Ascending aorta (tissue), 2 donors: ENCODE data around the gene KCNJ5. TPM values are rescaled to one million over a fixed set of nuclear protein-coding genes. Genes with fewer than 3 reads are reported as not detected.

Experiments
- DNase-seq, 2 donors: peaks; one replicate each; pipeline ENCODE4 v3.0.0-alpha.2; 2019; ENCODE audit warnings: low spot score in 2 of 2
- H3K27ac ChIP-seq, 2 donors: fragments of 200-600 bp; sonication (generic); one replicate each; pipeline ENCODE4 v1.5.1; 2016 to 2017; ENCODE audit warnings: mild to moderate bottlenecking in 1 of 2
- H3K27me3 ChIP-seq: fragments of 200-600 bp; sonication (generic); one replicate; pipeline ENCODE4 v1.5.1; 2017
- H3K36me3 ChIP-seq, 2 donors: fragments of 200-600 bp; sonication (generic); one replicate each; pipeline ENCODE4 v1.5.1; 2016
- H3K4me1 ChIP-seq, 2 donors: fragments of 200-600 bp; sonication (generic); one replicate each; pipeline ENCODE4 v1.5.1; 2016 to 2017; ENCODE audit warnings: mild to moderate bottlenecking in 1 of 2
- H3K4me3 ChIP-seq, 2 donors: fragments of 200-600 bp; sonication (generic); one replicate each; pipeline ENCODE4 v1.5.1; 2016 to 2017; ENCODE audit warnings: mild to moderate bottlenecking in 1 of 2
- H3K9me3 ChIP-seq, 2 donors: fragments of 200-600 bp; sonication (generic); one replicate each; pipeline ENCODE4 v1.5.1; 2016
- intact Hi-C: fragments of 100-400 bp; cut with DNase I; formaldehyde crosslinking; loops from one replicate; pipeline ENCODE4 v1.15.1; 2023
- total RNA-seq: library from RNA; depleted of rRNA; stranded (reverse); fragments of >200 nt; gene quantifications from one replicate; pipeline ENCODE4 v1.1.0, GENCODE V29; 2016
- TF ChIP-seq, protein P1 (sequence below), 3 experiments: fragments of 200-600 bp in 2 of 3; fragments of 450-650 bp in 1 of 3; sonication (generic) in 2 of 3; IDR thresholded peaks; one replicate each; pipeline ENCODE4 v1.5.1; 2016 to 2019; ENCODE audit warnings: antibody characterized with exemption in 3 of 3, mild to moderate bottlenecking in 1 of 3, moderate library complexity in 1 of 3

The KCNJ5 gene
- total RNA-seq, 1 donor from 2014 or later = 0.53 TPM

DNA sequence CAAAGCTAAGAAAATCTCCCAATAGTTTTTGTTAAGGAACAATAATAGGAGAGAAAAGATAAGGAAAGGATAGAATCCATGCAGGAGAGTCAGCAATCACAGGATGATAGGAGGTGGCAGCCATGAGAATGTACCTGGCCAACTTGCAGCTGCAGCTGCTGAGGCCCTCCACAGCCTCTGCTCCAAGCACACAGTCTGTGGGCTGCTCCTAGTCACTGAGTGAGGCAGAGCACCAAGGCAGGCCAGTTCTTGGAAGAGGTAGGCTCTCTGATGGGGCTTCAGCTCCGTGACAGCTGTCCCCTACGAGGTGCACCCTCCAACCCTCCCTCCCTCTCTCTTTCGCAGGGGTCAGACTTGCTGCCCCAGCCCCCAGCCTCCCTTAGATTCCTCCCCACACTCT lies 18.6 kb upstream of the KCNJ5 start:
- no peak for DNase-seq
- H3K4me1 ChIP-seq = no peaks in the 10 kb centered on the region
- no peaks in the 10 kb centered on the region for H3K9me3 ChIP-seq
- intact Hi-C loops = no loop called here
- no peaks in the 10 kb centered on the region for H3K36me3 ChIP-seq
- H3K4me3 ChIP-seq = no peak overlapping the region
- H3K27ac ChIP-seq = no peak overlapping the region
- H3K27me3 ChIP-seq = no peaks in the 10 kb centered on the region
- TF ChIP-seq, protein P1, sequence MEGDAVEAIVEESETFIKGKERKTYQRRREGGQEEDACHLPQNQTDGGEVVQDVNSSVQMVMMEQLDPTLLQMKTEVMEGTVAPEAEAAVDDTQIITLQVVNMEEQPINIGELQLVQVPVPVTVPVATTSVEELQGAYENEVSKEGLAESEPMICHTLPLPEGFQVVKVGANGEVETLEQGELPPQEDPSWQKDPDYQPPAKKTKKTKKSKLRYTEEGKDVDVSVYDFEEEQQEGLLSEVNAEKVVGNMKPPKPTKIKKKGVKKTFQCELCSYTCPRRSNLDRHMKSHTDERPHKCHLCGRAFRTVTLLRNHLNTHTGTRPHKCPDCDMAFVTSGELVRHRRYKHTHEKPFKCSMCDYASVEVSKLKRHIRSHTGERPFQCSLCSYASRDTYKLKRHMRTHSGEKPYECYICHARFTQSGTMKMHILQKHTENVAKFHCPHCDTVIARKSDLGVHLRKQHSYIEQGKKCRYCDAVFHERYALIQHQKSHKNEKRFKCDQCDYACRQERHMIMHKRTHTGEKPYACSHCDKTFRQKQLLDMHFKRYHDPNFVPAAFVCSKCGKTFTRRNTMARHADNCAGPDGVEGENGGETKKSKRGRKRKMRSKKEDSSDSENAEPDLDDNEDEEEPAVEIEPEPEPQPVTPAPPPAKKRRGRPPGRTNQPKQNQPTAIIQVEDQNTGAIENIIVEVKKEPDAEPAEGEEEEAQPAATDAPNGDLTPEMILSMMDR (IDR thresholded peaks at IDR 0.05) = no peak

DNA sequence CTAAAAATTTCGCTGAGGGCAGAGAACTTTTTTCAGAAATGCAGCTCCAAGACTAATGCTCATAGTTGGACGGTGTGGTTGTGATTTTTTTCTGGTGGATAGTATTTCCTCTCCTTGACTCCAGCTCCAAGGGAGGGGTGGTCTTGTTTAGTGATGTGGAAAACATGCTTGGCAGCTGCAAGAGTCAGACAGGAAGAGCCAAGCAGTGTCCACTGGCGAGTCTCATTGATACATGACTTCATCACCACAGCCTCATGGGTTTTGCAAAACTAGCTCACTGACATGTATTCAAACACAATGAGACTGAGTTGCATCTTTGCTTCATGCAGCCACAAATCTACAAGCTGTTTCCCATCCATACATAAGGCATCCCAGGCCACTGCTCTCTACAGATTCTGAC lies 16.7 kb upstream of the KCNJ5 start:
- Histone ChIP-seq H3K36me3 (no peaks in the 10 kb centered on the region), H3K9me3 (no peaks in the 10 kb centered on the region), H3K27ac (no peak overlapping the region), H3K4me3 (no peak overlapping the region), H3K4me1 (no peaks in the 10 kb centered on the region), H3K27me3 (no peaks in the 10 kb centered on the region)
- TF ChIP-seq, protein P1 (IDR thresholded peaks at IDR 0.05) = no peak
- intact Hi-C loops = no loop called here
- DNase-seq = no peak

DNA sequence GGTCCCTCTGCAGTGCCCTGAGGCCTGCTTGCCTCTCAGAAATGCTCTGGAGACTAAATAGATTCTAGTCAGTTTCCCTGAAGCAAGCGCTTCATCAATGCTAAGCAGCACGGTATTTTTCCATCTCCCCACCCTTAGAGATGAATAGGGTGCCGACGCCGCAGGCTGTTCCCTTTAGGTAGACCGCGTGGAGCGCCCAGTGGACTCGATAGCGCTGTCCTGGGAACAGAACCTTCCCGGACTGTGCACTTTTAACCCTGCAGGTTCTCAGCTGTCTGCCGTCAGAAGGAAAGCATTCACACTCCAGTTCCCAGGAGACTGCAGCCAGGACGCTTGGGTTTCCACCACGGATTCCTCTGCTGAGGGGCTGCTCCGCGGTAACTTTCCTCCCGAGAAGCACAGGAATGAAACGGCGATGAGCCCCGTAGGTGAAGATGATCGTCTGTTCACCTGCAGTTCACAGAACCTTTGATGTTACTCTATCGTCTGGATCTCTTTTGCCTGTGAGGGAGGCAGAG lies 15.0 kb upstream of the KCNJ5 start:
- no peaks in the 10 kb centered on the region for H3K36me3 ChIP-seq
- H3K4me3 ChIP-seq = no peak overlapping the region
- DNase-seq = no peak
- H3K9me3 ChIP-seq = no peaks in the 10 kb centered on the region
- TF ChIP-seq, protein P1 (IDR thresholded peaks at IDR 0.05) = no peak
- intact Hi-C loops = no loop called here
- no peak overlapping the region for H3K27ac ChIP-seq
- H3K27me3 ChIP-seq = no peaks in the 10 kb centered on the region
- no peaks in the 10 kb centered on the region for H3K4me1 ChIP-seq

DNA sequence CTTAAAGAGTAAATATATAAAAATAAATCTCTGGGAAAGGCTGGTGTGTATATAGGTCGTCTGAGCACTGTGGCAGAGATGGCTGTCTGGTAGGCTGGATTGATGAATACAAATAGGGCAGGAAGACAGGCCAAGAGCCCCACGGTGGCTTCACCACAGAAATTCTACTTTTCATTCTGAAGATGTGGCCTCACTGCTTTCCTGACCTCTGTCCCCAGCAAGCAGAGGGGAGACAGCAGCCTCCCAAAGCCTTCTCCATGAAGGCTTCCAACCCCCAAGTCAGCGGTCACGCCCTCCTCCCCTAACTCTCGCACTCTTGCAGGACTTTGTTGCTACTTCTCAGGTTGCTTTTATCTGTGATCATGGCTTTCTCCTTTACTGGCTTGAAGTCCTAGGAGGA lies 13.4 kb upstream of the KCNJ5 start:
- Histone ChIP-seq H3K9me3 (no peaks in the 10 kb centered on the region), H3K4me3 (no peak overlapping the region), H3K27me3 (no peaks in the 10 kb centered on the region), H3K27ac (no peak overlapping the region), H3K4me1 (no peaks in the 10 kb centered on the region), H3K36me3 (no peaks in the 10 kb centered on the region)
- intact Hi-C loops = no loop called here
- DNase-seq = no peak
- TF ChIP-seq, protein P1 (IDR thresholded peaks at IDR 0.05) = no peak

DNA sequence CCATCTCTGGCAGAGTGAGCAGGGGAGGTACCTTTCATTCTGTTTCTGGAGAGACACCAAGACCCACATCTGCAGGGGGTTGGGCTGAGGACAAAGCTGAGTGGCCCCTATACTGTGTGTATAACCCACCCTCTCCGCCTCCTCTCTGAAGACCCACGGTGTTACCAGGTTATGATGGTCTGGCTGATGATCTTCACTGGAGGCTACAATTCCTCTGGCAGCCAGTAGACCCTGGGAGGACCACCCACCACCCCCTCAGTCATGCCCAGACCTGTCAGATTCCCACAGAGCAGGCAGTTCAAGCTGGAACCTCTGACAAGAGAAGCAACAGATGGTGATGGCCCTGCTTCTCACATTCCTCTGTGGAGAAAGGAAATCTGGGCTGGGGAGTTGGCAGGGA lies 12.7 kb upstream of the KCNJ5 start:
- Histone ChIP-seq H3K27me3 (no peaks in the 10 kb centered on the region), H3K9me3 (no peaks in the 10 kb centered on the region), H3K4me3 (no peak overlapping the region), H3K36me3 (no peaks in the 10 kb centered on the region), H3K27ac (no peak overlapping the region), H3K4me1 (no peaks in the 10 kb centered on the region)
- DNase-seq = no peak
- TF ChIP-seq, protein P1 (IDR thresholded peaks at IDR 0.05) = no peak
- intact Hi-C loops = no loop called here

DNA sequence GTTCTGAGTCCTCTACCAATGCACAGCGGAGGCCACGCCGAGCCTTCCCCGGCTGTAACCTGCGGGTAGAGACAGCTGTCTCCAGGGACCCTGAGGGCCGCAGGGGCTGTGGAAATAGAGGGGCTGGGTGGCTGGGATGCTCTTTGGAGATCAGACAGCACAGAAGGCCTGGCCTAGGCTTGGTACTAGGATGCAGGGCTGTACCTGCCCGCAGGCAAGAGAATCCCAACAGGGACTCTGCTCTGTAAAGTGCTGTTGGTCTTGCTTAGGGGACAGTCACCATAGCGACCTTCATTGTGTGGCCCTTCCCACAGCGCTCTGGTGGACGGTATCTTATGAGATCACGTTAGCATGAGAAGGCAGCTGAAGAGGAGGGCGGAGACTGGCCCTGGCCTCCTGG lies 11.3 kb upstream of the KCNJ5 start:
- no peak for DNase-seq
- TF ChIP-seq, protein P1 (IDR thresholded peaks at IDR 0.05) = no peak
- Histone ChIP-seq H3K4me3 (no peak overlapping the region), H3K27me3 (no peaks in the 10 kb centered on the region), H3K27ac (no peak overlapping the region), H3K36me3 (no peaks in the 10 kb centered on the region), H3K9me3 (no peaks in the 10 kb centered on the region), H3K4me1 (no peaks in the 10 kb centered on the region)
- intact Hi-C loops = no loop called here
